ENCODE measurements around the gene GCGR. TPM values are rescaled to one million over a fixed set of nuclear protein-coding genes. Genes with fewer than 3 reads are reported as not detected.

GCGR gene
- total RNA-seq, 1 experiment from 2014 or later = 1.4 TPM

DNA sequence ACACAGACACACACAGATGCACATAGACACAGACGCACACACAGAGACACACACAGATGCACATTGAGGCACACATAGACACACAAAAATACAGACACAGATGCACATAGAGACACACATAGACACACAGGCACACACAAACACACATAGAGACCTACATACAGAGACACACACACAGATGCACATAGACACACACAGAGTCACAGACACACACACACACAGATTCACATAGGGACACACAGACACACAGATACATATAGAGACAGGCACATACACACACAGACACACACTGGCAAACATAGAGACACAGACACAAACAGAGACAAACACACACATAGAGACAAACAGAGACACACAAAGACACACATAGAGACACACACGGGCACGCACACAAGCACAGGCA lies 9.9 kb upstream of the GCGR start:
- H3K36me3 Mint-ChIP-seq = no peaks in the 10 kb centered on the region
- DNase-seq (ENCODE audit: low spot score) (no peak), ATAC-seq (no peak)
- no peak overlapping the region for H3K27ac Mint-ChIP-seq
- H3K9me3 Mint-ChIP-seq = peaks cover under 1% of the 10 kb centered on the region; the same call in 1 of the 2 replicates
- CTCF ChIA-PET = no interaction called here
- POLR2A ChIA-PET = no interaction called here
- H3K4me3 Mint-ChIP-seq = no peak overlapping the region
- H3K27me3 Mint-ChIP-seq (ENCODE audit: low read depth) = peaks cover under 1% of the 10 kb centered on the region; the same call in 1 of the 2 replicates
- no peak for TF ChIP-seq FOXK1 (CRISPR knock-in tag; IDR thresholded peaks at IDR 0.05)
- TF ChIP-seq, protein P1, sequence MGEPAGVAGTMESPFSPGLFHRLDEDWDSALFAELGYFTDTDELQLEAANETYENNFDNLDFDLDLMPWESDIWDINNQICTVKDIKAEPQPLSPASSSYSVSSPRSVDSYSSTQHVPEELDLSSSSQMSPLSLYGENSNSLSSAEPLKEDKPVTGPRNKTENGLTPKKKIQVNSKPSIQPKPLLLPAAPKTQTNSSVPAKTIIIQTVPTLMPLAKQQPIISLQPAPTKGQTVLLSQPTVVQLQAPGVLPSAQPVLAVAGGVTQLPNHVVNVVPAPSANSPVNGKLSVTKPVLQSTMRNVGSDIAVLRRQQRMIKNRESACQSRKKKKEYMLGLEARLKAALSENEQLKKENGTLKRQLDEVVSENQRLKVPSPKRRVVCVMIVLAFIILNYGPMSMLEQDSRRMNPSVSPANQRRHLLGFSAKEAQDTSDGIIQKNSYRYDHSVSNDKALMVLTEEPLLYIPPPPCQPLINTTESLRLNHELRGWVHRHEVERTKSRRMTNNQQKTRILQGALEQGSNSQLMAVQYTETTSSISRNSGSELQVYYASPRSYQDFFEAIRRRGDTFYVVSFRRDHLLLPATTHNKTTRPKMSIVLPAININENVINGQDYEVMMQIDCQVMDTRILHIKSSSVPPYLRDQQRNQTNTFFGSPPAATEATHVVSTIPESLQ (CRISPR knock-in tag; IDR thresholded peaks at IDR 0.05) = no peak
- TF ChIP-seq ZNF232 (CRISPR knock-in tag; IDR thresholded peaks at IDR 0.05) = no peak
- no peak for TF ChIP-seq ELF4 (CRISPR knock-in tag; IDR thresholded peaks at IDR 0.05; ENCODE audit: low read depth)
- no peak for TF ChIP-seq ZBTB21 (CRISPR knock-in tag; IDR thresholded peaks at IDR 0.05; ENCODE audit: borderline replicate concordance)
- no peak for TF ChIP-seq KAT7 (CRISPR knock-in tag; IDR thresholded peaks at IDR 0.05; ENCODE audit: borderline replicate concordance)
- TF ChIP-seq, protein P2, sequence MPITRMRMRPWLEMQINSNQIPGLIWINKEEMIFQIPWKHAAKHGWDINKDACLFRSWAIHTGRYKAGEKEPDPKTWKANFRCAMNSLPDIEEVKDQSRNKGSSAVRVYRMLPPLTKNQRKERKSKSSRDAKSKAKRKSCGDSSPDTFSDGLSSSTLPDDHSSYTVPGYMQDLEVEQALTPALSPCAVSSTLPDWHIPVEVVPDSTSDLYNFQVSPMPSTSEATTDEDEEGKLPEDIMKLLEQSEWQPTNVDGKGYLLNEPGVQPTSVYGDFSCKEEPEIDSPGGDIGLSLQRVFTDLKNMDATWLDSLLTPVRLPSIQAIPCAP (CRISPR knock-in tag; IDR thresholded peaks at IDR 0.05) = no peak
- no peaks in the 10 kb centered on the region for H3K4me1 Mint-ChIP-seq

DNA sequence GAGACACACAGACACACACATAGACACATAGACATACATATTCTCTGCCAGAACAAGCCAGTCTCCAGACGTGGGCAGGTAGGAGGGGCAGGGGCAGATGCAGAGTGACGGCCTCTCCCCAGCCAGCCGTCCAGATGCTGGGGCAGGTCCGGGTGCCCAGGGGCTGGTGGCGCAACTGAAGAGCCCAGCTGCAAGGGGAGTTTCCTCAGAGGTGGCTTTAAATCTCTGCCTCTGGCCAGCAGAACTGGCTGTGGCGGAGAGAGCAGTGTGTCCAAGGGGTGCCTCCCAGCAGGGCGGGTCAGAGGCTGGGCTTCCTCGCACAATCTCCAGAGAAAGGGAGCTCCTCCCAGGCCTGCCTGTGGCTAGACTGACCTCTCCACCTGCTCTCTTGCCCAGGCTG lies 9.4 kb upstream of the GCGR start:
- Mint-ChIP-seq H3K4me3 (no peak overlapping the region), H3K9me3 (peaks cover 5% of the 10 kb centered on the region; the same call in 1 of the 2 replicates), H3K36me3 (no peaks in the 10 kb centered on the region), H3K27ac (no peak overlapping the region), H3K27me3 (ENCODE audit: low read depth) (peaks cover 5% of the 10 kb centered on the region), H3K4me1 (no peaks in the 10 kb centered on the region)
- DNase-seq (ENCODE audit: low spot score) (no peak), ATAC-seq (peak; percentile 57)
- TF ChIP-seq GABPB1 (CRISPR knock-in tag; IDR thresholded peaks at IDR 0.05) = no peak
- no peak for TF ChIP-seq ZBTB21 (CRISPR knock-in tag; IDR thresholded peaks at IDR 0.05; ENCODE audit: borderline replicate concordance)
- TF ChIP-seq, protein P3, sequence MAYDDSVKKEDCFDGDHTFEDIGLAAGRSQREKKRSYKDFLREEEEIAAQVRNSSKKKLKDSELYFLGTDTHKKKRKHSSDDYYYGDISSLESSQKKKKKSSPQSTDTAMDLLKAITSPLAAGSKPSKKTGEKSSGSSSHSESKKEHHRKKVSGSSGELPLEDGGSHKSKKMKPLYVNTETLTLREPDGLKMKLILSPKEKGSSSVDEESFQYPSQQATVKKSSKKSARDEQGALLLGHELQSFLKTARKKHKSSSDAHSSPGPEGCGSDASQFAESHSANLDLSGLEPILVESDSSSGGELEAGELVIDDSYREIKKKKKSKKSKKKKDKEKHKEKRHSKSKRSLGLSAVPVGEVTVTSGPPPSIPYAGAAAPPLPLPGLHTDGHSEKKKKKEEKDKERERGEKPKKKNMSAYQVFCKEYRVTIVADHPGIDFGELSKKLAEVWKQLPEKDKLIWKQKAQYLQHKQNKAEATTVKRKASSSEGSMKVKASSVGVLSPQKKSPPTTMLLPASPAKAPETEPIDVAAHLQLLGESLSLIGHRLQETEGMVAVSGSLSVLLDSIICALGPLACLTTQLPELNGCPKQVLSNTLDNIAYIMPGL (CRISPR knock-in tag; IDR thresholded peaks at IDR 0.05) = no peak
- TF ChIP-seq JAZF1 (CRISPR knock-in tag; IDR thresholded peaks at IDR 0.05) = no peak
- TF ChIP-seq, protein P2 (CRISPR knock-in tag; IDR thresholded peaks at IDR 0.05) = no peak
- POLR2A ChIA-PET = no interaction called here
- CTCF ChIA-PET = interaction anchor here (0.6 kb wide), 1 partner anchor 14 kb away, joined by 3 read pairs; no protein-coding TSS in a partner anchor

DNA sequence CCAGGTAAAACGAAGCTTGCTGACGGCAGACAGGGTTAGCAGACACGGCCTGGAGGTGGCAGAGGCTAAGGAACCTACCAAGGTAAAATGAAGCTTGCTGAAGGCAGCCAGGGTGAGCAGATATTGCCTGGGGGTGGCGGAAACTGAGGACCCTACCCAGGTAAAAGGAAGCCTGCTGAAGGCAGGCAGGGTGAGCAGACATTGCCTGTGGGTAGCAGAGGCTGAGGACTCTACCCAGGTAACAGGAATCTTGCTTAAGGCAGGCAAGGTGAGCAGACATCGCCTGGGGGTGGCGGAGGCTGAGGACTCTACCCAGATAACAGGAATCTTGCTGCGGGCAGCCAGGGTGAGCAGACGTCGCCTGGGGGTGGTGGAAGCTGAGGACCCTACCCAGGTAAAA lies 2.6 kb upstream of the GCGR start:
- ChIA-PET CTCF (no interaction called here), POLR2A (no interaction called here)
- ATAC-seq (no peak), DNase-seq (ENCODE audit: low spot score) (no peak)
- H3K4me3 Mint-ChIP-seq = no peak overlapping the region
- H3K27ac Mint-ChIP-seq = no peak overlapping the region
- H3K36me3 Mint-ChIP-seq = no peaks in the 10 kb centered on the region
- TF ChIP-seq ZNF121 (CRISPR knock-in tag; IDR thresholded peaks at IDR 0.05) (no peak), ZNF219 (CRISPR knock-in tag; IDR thresholded peaks at IDR 0.05; ENCODE audit: borderline replicate concordance) (no peak), IRF2 (CRISPR knock-in tag; IDR thresholded peaks at IDR 0.05; ENCODE audit: borderline replicate concordance, low read depth) (no peak)
- TF ChIP-seq, protein P4, sequence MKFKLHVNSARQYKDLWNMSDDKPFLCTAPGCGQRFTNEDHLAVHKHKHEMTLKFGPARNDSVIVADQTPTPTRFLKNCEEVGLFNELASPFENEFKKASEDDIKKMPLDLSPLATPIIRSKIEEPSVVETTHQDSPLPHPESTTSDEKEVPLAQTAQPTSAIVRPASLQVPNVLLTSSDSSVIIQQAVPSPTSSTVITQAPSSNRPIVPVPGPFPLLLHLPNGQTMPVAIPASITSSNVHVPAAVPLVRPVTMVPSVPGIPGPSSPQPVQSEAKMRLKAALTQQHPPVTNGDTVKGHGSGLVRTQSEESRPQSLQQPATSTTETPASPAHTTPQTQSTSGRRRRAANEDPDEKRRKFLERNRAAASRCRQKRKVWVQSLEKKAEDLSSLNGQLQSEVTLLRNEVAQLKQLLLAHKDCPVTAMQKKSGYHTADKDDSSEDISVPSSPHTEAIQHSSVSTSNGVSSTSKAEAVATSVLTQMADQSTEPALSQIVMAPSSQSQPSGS (CRISPR knock-in tag; IDR thresholded peaks at IDR 0.05; ENCODE audit: borderline replicate concordance, low read depth) = no peak
- peaks cover 10% of the 10 kb centered on the region for H3K9me3 Mint-ChIP-seq
- peaks cover 59% of the 10 kb centered on the region for H3K27me3 Mint-ChIP-seq (ENCODE audit: low read depth)
- no peaks in the 10 kb centered on the region for H3K4me1 Mint-ChIP-seq

Data from WTC11 (cell line).